ENCODE measurements around the gene DMPK. TPM values are rescaled to one million over a fixed set of nuclear protein-coding genes. Genes with fewer than 3 reads are reported as not detected.

The DMPK gene
- polyA plus RNA-seq, 1 of the 3 experiments (the other 2 are of a cell fraction) = 92.2 TPM

DNA sequence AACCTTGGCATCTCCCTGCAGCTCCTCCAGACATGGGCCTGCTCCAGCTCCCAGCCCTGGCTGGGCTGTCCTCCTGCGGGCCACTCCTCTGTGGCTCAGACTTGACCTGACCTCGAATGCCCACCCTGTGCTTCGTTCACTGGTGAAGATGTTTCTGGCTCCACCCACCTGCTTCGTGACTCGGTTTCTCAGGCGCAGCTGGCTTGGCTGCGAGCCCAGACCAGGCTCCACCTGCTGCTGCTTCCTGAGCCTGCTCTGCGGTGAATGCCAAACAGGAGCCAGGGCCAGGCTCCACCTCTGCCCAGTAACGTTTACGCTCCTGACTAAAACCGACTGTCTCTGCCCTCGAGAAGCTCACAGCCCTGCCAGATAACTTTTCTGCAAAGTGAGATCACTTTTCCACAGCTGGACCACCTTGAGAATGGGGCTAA is 41.8 kb upstream of the DMPK start:
- Histone ChIP-seq H4K20me1 (ENCODE audit: insufficient read depth) (no peaks in the 10 kb centered on the region), H3F3A (replicated peaks; ENCODE audit: insufficient read depth) (no peaks in the 10 kb centered on the region), H3K36me3 (replicated peaks in 1 of 2; ENCODE audit: control insufficient read depth in 1 of 2, insufficient read depth in 2 of 2, low read length in 1 of 2) (peaks cover 3 to 73% of the 10 kb centered on the region in 2 experiments), H3K9me2 (no peaks in the 10 kb centered on the region), H3K27ac (ENCODE audit: low read depth in 2 of 2, low read length in 1 of 2) (no peak overlapping the region; a peak in 1 of 4 replicates), H3K4me2 (no peak overlapping the region), H3K9me3 (no peaks in the 10 kb centered on the region), H3K4me1 (ENCODE audit: control insufficient read depth in 1 of 2, insufficient read depth in 2 of 2, low read depth in 1 of 2, low read length in 1 of 2) (peaks cover 0 to 17% of the 10 kb centered on the region in 2 experiments; a peak in 1 of 4 replicates), H3K27me3 (ENCODE audit: insufficient read depth) (no peaks in the 10 kb centered on the region), H3K4me3 (ENCODE audit: low read depth in 2 of 2, low read length in 1 of 2) (no peak overlapping the region), H2AFZ (ENCODE audit: low read depth) (no peak overlapping the region), H3K79me2 (ENCODE audit: insufficient read depth) (no peaks in the 10 kb centered on the region), H3K9ac (no peak overlapping the region)
- DNase-seq = no peak
- CTCF ChIA-PET = interaction anchor here (1.5 to 10.9 kb wide), 3 partner anchors 8 to 84 kb away, joined by 3 to 137 read pairs (median 4); partner anchors contain the start of gene RSPH6A
- 91% methylated on average over 9 of the region's 12 CpGs for WGBS (ENCODE audit: low lambda C conversion rate)
- TF ChIP-seq GATA2 (CRISPR knock-in tag; IDR thresholded peaks at IDR 0.05) (no peak), FOSL2 (IDR thresholded peaks at IDR 0.05; ENCODE audit: borderline replicate concordance, low read depth) (no peak), GABPA (IDR thresholded peaks at IDR 0.05; ENCODE audit: low read depth) (no peak), PBX3 (IDR thresholded peaks at IDR 0.05) (no peak), NFIC (IDR thresholded peaks at IDR 0.05; ENCODE audit: borderline replicate concordance) (no peak), EP300 (IDR thresholded peaks at IDR 0.05; ENCODE audit: borderline replicate concordance in 1 of 2, low read depth in 1 of 2, low read length in 1 of 2) (no peak), REST (IDR thresholded peaks at IDR 0.05; ENCODE audit: low read depth, low read length) (no peak), EZH2phosphoT487 (IDR thresholded peaks at IDR 0.05; ENCODE audit: borderline replicate concordance, low read depth) (no peak), SMC3 (IDR thresholded peaks at IDR 0.05; ENCODE audit: low read depth, low read length) (no peak), TCF12 (IDR thresholded peaks at IDR 0.05) (no peak), YY1 (IDR thresholded peaks at IDR 0.05; ENCODE audit: low read depth) (no peak), USF2 (IDR thresholded peaks at IDR 0.05; ENCODE audit: borderline replicate concordance, low read depth, low read length) (no peak), MXI1 (IDR thresholded peaks at IDR 0.05; ENCODE audit: low read depth, low read length) (no peak)
- TF ChIP-seq, protein P1, sequence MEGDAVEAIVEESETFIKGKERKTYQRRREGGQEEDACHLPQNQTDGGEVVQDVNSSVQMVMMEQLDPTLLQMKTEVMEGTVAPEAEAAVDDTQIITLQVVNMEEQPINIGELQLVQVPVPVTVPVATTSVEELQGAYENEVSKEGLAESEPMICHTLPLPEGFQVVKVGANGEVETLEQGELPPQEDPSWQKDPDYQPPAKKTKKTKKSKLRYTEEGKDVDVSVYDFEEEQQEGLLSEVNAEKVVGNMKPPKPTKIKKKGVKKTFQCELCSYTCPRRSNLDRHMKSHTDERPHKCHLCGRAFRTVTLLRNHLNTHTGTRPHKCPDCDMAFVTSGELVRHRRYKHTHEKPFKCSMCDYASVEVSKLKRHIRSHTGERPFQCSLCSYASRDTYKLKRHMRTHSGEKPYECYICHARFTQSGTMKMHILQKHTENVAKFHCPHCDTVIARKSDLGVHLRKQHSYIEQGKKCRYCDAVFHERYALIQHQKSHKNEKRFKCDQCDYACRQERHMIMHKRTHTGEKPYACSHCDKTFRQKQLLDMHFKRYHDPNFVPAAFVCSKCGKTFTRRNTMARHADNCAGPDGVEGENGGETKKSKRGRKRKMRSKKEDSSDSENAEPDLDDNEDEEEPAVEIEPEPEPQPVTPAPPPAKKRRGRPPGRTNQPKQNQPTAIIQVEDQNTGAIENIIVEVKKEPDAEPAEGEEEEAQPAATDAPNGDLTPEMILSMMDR (IDR thresholded peaks at IDR 0.05) = no peak
- POLR2A ChIA-PET = no interaction called here
